HL-60 (cell line): ENCODE results near the gene EIPR1.

Experiments used
- GABPA ChIP-seq: IDR thresholded peaks from 2 replicates; pipeline ENCODE4 v1.6.1; 2012; ENCODE audit warnings: low read depth
- POLR2AphosphoS5 ChIP-seq: IDR thresholded peaks from 2 replicates; pipeline ENCODE4 v1.6.1; 2012; ENCODE audit warnings: low read depth
- TF ChIP-seq, protein P1 (sequence below): IDR thresholded peaks from one replicate; pipeline ENCODE4 v1.5.1; 2011; ENCODE audit warnings: low read length, control low read depth, inconsistent platforms; ENCODE audit not compliant: insufficient read depth
- TF ChIP-seq, protein P2 (sequence below): IDR thresholded peaks from 2 replicates; pipeline ENCODE4 v1.6.1; 2012; ENCODE audit warnings: low read depth; ENCODE audit not compliant: insufficient replicate concordance

DNA sequence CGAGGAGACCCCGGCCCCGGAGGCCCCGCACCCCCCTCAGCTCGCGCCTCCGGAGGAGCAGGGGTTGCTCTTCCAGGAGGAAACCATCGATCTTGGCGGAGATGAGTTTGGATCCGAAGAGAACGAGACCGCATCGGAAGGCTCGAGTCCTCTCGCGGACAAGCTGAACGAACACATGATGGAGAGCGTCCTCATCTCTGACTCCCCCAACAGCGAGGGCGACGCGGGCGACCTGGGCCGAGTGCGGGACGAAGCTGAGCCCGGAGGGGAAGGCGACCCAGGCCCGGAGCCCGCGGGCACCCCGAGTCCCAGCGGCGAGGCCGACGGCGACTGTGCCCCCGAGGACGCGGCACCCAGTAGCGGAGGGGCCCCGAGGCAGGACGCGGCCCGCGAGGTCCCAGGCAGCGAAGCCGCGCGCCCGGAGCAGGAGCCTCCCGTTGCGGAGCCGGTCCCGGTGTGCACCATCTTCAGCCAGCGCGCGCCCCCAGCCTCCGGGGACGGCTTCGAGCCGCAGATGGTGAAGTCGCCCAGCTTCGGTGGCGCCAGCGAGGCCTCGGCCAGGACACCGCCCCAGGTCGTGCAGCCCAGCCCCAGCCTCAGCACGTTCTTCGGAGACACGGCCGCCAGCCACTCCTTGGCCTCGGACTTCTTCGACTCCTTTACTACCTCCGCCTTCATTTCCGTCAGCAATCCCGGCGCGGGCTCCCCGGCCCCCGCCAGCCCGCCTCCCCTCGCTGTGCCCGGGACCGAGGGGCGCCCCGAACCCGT lies 10.2 kb upstream of the EIPR1 start:
- TF ChIP-seq, protein P1, sequence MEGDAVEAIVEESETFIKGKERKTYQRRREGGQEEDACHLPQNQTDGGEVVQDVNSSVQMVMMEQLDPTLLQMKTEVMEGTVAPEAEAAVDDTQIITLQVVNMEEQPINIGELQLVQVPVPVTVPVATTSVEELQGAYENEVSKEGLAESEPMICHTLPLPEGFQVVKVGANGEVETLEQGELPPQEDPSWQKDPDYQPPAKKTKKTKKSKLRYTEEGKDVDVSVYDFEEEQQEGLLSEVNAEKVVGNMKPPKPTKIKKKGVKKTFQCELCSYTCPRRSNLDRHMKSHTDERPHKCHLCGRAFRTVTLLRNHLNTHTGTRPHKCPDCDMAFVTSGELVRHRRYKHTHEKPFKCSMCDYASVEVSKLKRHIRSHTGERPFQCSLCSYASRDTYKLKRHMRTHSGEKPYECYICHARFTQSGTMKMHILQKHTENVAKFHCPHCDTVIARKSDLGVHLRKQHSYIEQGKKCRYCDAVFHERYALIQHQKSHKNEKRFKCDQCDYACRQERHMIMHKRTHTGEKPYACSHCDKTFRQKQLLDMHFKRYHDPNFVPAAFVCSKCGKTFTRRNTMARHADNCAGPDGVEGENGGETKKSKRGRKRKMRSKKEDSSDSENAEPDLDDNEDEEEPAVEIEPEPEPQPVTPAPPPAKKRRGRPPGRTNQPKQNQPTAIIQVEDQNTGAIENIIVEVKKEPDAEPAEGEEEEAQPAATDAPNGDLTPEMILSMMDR, result no peak
- no peak for TF ChIP-seq POLR2AphosphoS5
- TF ChIP-seq, protein P2, sequence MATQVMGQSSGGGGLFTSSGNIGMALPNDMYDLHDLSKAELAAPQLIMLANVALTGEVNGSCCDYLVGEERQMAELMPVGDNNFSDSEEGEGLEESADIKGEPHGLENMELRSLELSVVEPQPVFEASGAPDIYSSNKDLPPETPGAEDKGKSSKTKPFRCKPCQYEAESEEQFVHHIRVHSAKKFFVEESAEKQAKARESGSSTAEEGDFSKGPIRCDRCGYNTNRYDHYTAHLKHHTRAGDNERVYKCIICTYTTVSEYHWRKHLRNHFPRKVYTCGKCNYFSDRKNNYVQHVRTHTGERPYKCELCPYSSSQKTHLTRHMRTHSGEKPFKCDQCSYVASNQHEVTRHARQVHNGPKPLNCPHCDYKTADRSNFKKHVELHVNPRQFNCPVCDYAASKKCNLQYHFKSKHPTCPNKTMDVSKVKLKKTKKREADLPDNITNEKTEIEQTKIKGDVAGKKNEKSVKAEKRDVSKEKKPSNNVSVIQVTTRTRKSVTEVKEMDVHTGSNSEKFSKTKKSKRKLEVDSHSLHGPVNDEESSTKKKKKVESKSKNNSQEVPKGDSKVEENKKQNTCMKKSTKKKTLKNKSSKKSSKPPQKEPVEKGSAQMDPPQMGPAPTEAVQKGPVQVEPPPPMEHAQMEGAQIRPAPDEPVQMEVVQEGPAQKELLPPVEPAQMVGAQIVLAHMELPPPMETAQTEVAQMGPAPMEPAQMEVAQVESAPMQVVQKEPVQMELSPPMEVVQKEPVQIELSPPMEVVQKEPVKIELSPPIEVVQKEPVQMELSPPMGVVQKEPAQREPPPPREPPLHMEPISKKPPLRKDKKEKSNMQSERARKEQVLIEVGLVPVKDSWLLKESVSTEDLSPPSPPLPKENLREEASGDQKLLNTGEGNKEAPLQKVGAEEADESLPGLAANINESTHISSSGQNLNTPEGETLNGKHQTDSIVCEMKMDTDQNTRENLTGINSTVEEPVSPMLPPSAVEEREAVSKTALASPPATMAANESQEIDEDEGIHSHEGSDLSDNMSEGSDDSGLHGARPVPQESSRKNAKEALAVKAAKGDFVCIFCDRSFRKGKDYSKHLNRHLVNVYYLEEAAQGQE, result no peak
- no peak for TF ChIP-seq GABPA
